ENCODE results near the gene CCND2. TPM values are rescaled to one million over a fixed set of nuclear protein-coding genes. Genes with fewer than 3 reads are reported as not detected.
A peak's percentile ranks its signal among the peaks of the same experiment; 100 is the strongest.

Gene CCND2
- total and polyA plus RNA-seq, 2 of the 8 experiments (the other 6 are each of a cell fraction or from before 2014, with no cell fraction given), result 41.7 to 223 TPM

DNA sequence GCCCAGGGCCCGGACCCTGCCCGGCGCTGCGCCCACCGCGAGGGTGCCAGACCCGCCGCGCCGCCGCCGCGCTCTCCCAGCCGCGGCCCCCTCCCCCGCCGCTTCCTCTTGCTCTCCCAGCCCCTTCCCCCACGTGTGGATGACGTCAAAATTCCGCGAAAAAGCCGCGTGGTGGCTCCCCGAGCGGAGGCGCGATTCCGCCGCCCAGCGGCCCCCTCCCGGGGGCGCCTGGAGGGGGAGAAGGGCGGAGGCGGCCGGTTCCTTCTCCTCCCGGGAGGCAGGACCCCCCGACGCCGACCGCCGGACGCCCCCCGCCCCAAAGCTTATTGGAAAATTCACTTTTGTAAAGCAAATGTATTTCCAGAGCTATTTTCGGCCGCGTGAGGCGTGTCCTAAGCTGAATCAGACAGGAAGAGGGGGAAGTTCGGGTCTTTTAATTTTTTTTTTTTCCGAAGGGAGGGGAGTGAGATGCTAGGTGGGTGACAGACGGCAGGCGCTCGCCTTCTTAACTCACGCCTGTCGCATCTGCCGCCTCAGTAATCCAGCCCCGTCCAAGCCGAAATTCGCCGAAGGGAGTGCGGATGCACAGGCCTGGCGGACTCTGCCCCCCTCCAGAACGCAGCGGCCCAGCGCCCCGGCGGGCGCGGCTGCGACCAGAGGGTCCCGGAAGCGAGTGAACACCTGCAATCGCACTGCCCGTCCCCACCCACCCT is 4.1 kb upstream of the CCND2 start (continued):
- 0 out of 2 replicates have a peak, but pooled peaks have one; percentile 4 for TF ChIP-seq CHD2 (IDR thresholded peaks at IDR 0.05; ENCODE audit: low read length)
- TF ChIP-seq MAX (IDR thresholded peaks at IDR 0.05), result peak; percentile 95
- TF ChIP-seq BACH1 (IDR thresholded peaks at IDR 0.05; ENCODE audit: low read length), result no peak
- TF ChIP-seq USF2 (IDR thresholded peaks at IDR 0.05; ENCODE audit: low read length), result peak; percentile 37; the same call in 1 of the 2 replicates
- no peak for TF ChIP-seq TBP (IDR thresholded peaks at IDR 0.05; ENCODE audit: low read depth, low read length)
- TF ChIP-seq, protein P1, sequence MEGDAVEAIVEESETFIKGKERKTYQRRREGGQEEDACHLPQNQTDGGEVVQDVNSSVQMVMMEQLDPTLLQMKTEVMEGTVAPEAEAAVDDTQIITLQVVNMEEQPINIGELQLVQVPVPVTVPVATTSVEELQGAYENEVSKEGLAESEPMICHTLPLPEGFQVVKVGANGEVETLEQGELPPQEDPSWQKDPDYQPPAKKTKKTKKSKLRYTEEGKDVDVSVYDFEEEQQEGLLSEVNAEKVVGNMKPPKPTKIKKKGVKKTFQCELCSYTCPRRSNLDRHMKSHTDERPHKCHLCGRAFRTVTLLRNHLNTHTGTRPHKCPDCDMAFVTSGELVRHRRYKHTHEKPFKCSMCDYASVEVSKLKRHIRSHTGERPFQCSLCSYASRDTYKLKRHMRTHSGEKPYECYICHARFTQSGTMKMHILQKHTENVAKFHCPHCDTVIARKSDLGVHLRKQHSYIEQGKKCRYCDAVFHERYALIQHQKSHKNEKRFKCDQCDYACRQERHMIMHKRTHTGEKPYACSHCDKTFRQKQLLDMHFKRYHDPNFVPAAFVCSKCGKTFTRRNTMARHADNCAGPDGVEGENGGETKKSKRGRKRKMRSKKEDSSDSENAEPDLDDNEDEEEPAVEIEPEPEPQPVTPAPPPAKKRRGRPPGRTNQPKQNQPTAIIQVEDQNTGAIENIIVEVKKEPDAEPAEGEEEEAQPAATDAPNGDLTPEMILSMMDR (IDR thresholded peaks at IDR 0.05; ENCODE audit: control extremely low read depth in 1 of 3, insufficient read depth in 1 of 3, low read depth in 1 of 3, low read length in 3 of 3), result no peak
- TF ChIP-seq HDAC2 (IDR thresholded peaks at IDR 0.05; ENCODE audit: borderline replicate concordance in 1 of 2, low read depth in 2 of 2, low read length in 2 of 2), result 0 out of 4 replicates have a peak, but pooled peaks have one; percentile 26 to 43
- peak in 1 of 2 experiments; percentile 25; a peak in 1 of 3 replicates for TF ChIP-seq POLR2A (IDR thresholded peaks at IDR 0.05; ENCODE audit: control extremely low read depth in 1 of 2, low read depth in 2 of 2, low read length in 2 of 2)
- peak; percentile 52 for TF ChIP-seq KDM4A (IDR thresholded peaks at IDR 0.05; ENCODE audit: low read depth, low read length, severe bottlenecking)
